Measurements from ENCODE around the gene DNAH8.

The DNAH8 gene

DNA sequence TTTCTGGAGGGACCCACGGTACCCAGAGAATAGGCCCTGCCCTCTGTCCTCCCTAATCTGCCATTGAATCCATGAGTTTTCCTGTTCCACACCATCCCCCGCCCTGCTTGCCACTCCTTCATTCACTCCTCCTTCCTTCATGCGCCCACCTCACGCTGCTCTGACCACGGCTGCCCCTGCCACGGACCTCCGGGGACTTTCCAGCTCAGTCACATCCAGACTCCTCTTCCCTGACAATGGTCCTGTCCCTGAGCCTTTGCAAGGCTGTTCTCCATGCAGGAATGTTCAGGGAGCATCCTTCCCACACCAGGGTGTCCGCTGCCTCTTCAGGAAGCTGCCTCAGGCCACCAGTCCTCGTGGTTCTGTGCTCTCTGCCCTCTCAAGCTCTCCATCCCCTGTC is 359.4 kb downstream of the DNAH8 start:
- TF ChIP-seq, protein P1, sequence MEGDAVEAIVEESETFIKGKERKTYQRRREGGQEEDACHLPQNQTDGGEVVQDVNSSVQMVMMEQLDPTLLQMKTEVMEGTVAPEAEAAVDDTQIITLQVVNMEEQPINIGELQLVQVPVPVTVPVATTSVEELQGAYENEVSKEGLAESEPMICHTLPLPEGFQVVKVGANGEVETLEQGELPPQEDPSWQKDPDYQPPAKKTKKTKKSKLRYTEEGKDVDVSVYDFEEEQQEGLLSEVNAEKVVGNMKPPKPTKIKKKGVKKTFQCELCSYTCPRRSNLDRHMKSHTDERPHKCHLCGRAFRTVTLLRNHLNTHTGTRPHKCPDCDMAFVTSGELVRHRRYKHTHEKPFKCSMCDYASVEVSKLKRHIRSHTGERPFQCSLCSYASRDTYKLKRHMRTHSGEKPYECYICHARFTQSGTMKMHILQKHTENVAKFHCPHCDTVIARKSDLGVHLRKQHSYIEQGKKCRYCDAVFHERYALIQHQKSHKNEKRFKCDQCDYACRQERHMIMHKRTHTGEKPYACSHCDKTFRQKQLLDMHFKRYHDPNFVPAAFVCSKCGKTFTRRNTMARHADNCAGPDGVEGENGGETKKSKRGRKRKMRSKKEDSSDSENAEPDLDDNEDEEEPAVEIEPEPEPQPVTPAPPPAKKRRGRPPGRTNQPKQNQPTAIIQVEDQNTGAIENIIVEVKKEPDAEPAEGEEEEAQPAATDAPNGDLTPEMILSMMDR (IDR thresholded peaks at IDR 0.05; ENCODE audit: control insufficient read depth, extremely low read depth, insufficient read depth) = no peak
- DNase-seq (ENCODE audit: low read depth) = no peak

GRCh38 chr6:39075010-39075686 is 360.0 kb downstream of the DNAH8 start:
- TF ChIP-seq, protein P1 (IDR thresholded peaks at IDR 0.05; ENCODE audit: control insufficient read depth, extremely low read depth, insufficient read depth) = no peak
- no peak for DNase-seq (ENCODE audit: low read depth)
- no peak overlapping the region for H3K4me3 ChIP-seq (ENCODE audit: low read depth, low read length)

More for the DNA sequence above, 359.4 kb downstream of the DNAH8 start:
- no peak overlapping the region for H3K4me3 ChIP-seq (ENCODE audit: low read depth, low read length)

GRCh38 chr6:39075807-39076622 is 360.9 kb downstream of the DNAH8 start:
- DNase-seq (ENCODE audit: low read depth) = no peak
- no peak overlapping the region for H3K4me3 ChIP-seq (ENCODE audit: low read depth, low read length)
- TF ChIP-seq, protein P1 (IDR thresholded peaks at IDR 0.05; ENCODE audit: control insufficient read depth, extremely low read depth, insufficient read depth) = no peak

DNA sequence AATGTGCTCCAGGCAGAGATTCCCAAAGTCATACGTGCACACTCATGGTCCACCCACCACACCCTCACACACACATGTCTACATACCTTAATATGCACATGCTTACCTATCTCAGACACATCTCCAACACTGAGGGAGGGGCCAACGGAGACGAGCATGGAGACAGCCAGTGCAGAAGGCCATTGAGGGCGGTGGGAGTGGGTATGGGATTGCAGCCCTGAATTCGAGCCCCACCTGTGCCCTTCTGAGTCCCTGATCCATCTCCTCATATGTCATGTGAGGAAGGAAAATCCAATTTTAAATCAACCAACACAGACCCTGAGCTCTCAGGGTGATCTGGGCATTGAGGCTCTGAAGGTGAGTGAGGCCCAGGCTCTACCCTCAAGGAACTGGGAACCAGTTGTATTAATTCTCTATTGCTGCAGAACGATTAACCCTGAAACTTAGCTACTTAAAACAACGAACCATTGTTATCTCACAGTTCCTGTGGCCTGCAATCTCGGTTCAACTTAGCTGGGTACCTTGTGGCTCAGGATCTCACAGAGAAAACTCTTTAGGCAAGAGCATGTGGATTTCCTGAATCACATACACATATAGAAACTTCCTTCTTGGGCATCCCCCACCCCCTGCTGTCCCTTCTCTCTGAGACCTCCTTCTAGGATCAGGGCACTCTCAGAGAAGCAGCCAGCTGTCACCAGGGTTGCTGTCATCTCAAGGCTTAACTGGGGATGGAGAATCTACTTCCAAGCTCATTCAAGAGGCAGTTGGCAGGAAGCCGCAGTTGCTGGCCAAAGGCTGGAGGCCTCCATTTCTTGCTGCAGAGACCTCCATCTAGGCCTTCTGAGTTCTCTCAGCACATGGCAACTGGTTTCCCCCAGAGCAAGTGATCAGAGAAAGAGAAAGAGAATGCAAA is 361.8 kb downstream of the DNAH8 start:
- H3K4me3 ChIP-seq (ENCODE audit: low read depth, low read length) = no peak overlapping the region
- DNase-seq (ENCODE audit: low read depth) = no peak
- TF ChIP-seq, protein P1 (IDR thresholded peaks at IDR 0.05; ENCODE audit: control insufficient read depth, extremely low read depth, insufficient read depth) = no peak

GRCh38 chr6:39077882-39078594 is 362.9 kb downstream of the DNAH8 start:
- no peak for DNase-seq (ENCODE audit: low read depth)
- no peak overlapping the region for H3K4me3 ChIP-seq (ENCODE audit: low read depth, low read length)
- TF ChIP-seq, protein P1 (IDR thresholded peaks at IDR 0.05; ENCODE audit: control insufficient read depth, extremely low read depth, insufficient read depth) = no peak

- DNase-seq (ENCODE audit: low read depth) = no peak
- TF ChIP-seq, protein P1 (IDR thresholded peaks at IDR 0.05; ENCODE audit: control insufficient read depth, extremely low read depth, insufficient read depth) = no peak
- no peak overlapping the region for H3K4me3 ChIP-seq (ENCODE audit: low read depth, low read length)
These were observed 363.6 kb downstream of the DNAH8 start for GRCh38 chr6:39078695-39079094.

Measured in LNCaP clone FGC (cell line).